ENCODE data around the gene JMJD1C.
"Not testable (repeated sequence)": the region's sequence is repeated elsewhere in the genome, so short reads cannot be mapped to it uniquely, and the experiment has no call there.

JMJD1C gene

DNA sequence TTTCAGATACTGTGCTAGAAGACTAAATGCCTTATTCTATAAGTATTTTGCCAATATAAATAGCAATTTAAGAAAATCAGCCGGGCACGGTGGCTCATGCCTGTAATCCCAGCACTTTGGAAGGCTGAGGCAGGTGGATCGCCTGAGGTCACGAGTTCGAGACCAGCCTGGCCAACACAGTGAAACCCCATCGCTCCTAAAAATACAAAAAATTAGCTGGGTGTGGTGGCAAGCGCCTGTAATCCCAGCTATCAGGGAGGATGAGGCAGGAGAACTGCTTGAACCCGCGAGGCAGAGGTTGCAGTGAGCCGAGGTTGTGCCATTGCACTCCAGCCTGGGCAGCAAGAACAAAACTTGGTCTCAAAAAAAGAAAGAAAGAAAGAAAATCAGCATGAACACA, 230.6 kb downstream of the JMJD1C start:
- DNase-seq (ENCODE audit: extremely low read depth in 1 of 2, low read depth in 1 of 2), result not testable (repeated sequence)

DNA sequence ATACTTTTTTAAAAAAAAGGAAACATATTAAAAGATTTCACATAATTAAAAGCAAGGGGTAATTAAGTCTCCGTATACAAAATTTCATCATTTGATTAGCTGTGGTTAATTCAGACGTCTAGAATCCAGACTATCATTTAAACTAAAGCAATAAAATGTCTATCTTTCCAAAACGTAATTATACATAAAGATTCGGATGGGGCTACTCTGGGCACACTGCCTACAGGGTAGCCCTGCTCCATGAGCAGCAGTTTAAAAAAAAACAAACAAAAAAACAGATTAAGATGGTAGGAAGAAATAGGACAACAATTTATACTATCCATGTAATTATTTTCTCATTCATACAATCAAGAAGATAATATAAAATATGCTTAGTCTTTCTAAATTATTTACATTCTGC, 236.6 kb downstream of the JMJD1C start:
- no peak for DNase-seq (ENCODE audit: extremely low read depth in 1 of 2, low read depth in 1 of 2)

DNA sequence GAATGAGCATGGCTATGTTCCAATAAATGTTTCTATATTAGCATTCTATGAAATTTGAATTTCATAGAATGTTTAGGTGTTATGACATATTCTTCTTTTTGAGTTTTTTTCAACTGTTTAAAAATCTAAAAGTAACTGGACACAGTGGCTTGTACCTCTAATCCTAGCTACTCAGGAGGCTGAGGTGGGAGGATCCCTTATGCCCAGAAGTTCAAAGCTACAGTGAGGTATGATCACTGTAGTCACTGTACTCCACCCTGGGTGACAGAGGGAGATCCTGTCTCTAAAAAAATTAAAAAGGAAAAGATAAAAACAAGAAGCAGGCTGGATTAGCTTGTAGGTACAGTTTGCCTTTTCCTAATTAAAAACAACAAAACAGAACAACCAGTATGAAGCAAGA, 237.5 kb downstream of the JMJD1C start:
- DNase-seq (ENCODE audit: extremely low read depth in 1 of 2, low read depth in 1 of 2), result no peak

DNA sequence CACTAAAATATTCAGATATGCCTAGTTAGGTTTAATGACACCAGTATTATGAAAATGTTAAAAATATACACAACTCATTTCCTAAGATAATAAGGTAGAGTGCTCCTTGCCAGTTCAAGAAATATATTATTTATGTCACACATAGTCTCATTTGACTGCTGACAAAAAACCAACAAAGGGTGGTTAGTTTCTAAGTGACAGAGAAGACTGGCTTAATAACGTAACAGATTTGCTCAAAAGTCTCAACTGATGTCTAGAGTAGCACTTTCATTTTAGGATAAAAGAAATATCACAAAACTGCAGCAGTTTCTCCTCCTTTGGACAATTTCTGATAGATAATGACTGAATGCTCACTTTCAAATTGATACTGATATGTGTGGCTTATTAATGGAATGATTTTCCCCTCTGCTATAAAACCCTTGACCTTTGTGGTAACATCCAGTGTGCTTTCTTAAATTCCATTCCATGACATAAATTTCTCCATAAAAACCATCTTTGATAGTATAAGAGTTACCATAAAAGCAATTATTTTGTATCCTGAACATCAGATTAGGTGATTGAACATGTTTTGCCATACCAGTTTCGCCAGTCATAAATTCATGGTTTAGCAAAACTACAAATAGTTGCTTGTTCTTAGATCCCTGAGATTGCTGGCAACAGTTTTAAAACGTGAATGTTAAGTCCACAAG, 238.4 kb downstream of the JMJD1C start:
- no peak for DNase-seq (ENCODE audit: extremely low read depth in 1 of 2, low read depth in 1 of 2)

DNA sequence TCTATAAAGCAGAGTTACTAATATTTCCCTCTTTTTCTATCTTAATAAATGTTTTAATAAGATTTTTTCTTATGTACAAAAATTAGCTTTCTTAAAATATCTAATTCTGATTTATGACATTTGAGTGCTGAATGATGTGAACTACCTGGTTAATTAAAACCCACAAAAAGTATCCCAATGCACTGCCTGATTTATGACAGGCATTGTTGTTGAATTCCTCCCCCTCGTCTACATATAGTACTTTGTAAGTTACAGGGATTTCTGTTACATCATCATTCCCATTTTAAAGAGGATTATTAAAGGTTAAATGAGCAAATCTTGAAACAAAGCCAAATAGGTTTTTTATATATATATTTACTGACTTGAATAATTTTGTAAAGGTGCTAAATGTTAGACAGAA, 241.5 kb downstream of the JMJD1C start:
- no peak for DNase-seq (ENCODE audit: extremely low read depth in 1 of 2, low read depth in 1 of 2)

DNA sequence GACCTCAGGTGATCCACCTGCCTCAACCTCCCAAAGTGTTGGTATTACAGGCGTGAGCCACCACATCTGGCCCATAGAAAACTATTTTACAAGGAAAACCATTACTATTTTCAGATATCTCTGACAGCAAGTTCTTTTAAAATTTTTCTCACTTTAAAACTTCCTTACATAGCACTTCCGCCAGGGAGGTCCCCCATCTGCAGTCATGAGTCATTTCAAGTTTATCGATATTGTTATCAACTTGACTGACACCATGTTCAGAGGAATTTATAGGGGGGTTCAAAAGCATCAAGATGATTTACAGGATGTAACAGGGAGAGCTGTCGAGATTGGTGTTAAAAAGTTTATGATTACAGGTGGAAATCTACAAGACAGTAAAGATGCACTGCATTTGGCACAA, 243.8 kb downstream of the JMJD1C start:
- no peak for DNase-seq (ENCODE audit: extremely low read depth in 1 of 2, low read depth in 1 of 2)

DNA sequence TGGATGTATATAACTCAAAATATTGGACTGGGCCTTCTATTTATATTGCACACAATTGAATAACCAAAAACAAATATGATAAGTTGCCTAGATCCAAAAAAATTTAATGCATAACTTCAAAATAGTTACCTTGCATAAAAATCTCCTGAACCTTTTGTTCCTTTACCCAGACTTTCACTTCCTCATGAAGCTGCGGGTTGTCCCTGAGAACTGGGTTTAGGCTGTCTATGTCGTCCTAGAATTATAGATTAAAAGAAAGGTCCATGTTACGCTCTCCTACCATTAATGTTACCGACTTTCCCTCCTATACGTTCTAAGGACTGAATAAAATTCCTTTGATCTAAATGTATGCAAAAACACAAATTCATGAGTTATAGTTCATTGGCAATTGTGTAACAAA, 246.0 kb downstream of the JMJD1C start:
- DNase-seq (ENCODE audit: extremely low read depth in 1 of 2, low read depth in 1 of 2), result no peak

DNA sequence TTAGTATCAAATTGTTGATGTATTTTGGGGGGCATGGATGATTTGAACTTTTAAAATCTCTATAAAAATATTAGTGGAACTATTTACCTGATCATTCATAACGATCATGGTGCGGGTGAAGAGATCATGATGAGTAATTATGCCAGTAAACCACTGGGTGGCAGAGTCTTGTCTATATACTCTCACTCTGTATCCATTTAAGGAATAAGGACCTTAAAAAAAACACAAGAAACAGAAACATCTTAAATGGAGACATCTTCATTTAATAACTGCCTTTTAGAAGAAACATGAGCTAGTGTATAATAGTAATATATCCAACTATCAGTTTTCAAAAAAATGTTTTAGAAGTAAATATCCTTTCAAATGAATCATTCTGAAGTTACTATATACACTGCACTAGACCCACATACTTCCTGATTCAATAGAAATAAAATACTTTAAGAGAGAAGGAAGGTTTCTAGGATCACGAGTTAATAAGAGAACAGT, 248.6 kb downstream of the JMJD1C start:
- no peak for DNase-seq (ENCODE audit: extremely low read depth in 1 of 2, low read depth in 1 of 2)

DNA sequence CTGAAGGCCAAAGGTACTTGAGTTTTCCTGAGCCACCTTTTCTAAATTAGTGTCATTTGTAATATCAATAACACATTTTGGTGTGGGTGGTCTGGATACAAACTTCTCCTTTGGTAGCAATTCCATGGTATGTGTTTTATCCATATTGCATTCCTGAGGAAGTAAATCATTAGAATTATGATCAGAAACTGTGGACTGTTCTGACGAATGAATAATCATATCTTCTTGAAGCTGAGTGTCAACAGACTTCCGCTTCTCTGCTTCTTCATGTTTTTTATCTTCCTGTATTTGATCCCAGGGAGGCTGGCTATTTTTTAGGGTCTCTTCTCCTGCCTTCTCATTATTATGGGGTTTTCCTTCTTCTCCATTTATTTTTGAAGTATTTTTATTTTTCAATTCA, 251.2 kb downstream of the JMJD1C start:
- no peak for DNase-seq (ENCODE audit: extremely low read depth in 1 of 2, low read depth in 1 of 2)

DNA sequence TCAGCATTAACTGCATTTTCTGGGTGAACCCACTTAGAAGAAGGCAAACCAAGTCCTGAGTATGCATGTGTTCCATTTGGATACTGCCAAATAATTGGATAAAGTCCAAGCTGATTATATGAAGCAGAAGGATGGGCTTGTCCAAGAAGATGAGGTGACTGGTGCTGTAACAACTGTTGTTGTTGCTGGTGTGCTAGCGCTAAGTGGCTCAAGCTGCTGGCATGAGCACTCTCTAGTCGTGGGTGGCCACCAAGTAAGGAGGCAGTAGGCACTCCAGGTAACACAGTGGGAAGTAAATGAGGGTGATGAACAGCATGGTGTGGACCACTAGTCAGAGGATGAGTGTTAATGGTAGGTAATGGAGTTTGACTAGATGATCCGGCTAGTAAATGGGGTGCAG, 252.3 kb downstream of the JMJD1C start:
- DNase-seq (ENCODE audit: extremely low read depth in 1 of 2, low read depth in 1 of 2), result no peak

DNA sequence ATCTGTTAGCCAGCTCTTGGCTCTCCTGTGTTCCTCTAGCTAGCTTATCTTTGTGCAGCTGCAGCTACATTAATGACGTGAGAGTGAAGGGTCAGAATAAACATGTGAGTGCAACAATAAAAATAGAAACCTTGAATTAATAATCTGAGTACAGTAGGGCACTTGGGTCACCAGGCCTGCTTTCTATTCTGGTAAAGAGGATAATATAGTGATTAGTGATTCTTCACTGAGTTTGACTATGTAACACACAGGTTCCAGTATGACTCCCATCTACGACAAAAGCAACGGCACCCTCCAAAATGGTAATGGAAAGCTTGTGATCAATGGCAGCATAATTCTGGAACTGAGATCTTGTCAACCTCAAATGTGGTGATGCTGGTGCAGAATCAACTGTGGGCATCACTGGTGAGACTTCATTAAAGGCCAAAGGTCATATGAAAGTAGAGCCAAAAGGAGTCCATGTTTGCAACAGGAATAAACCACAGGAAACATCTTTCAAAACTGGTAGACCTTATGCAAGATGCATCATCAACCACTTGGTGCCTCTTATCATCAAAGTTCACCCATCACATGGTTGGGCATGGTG, 255.1 kb downstream of the JMJD1C start:
- peak in 1 of 2 donors; percentile 37 for DNase-seq (ENCODE audit: extremely low read depth in 1 of 2, low read depth in 1 of 2)

DNA sequence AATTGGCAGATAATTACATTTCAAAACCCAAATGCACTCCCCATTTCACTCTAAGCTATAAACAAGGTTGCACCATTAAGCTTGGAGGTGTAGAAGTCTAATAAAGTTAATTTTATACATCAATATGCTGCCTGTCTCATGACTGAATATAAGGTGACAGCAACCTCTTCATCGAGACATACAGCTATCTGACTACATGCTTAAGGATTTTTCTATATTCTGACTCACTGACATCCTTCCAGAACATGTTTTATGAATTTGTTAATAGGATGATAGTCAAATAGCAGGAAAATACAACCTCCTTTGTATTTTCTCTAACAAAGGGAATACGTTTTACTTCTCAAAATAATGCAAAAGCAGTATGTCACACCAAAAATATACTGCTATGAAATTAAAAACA, 256.1 kb downstream of the JMJD1C start:
- no peak for DNase-seq (ENCODE audit: extremely low read depth in 1 of 2, low read depth in 1 of 2)

DNA sequence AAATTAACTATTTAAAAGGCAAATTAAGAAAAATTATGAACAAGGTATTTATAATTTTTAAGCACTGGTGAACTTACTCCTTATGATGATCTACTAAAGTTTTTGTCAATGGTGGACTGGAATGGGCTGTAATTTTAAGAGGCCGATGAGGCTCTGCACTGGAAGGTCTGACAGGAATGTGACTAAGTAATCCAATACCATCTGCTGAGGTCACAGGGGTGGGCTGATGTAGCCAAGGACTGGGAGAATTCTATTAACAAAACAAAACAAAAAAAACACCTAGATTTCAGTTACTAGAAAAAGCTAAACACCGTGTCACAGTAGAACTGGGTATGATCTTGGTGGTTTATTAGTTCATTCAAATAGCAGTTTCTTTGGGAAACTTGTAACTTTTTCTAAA, 256.8 kb downstream of the JMJD1C start:
- DNase-seq (ENCODE audit: extremely low read depth in 1 of 2, low read depth in 1 of 2), result no peak

DNA sequence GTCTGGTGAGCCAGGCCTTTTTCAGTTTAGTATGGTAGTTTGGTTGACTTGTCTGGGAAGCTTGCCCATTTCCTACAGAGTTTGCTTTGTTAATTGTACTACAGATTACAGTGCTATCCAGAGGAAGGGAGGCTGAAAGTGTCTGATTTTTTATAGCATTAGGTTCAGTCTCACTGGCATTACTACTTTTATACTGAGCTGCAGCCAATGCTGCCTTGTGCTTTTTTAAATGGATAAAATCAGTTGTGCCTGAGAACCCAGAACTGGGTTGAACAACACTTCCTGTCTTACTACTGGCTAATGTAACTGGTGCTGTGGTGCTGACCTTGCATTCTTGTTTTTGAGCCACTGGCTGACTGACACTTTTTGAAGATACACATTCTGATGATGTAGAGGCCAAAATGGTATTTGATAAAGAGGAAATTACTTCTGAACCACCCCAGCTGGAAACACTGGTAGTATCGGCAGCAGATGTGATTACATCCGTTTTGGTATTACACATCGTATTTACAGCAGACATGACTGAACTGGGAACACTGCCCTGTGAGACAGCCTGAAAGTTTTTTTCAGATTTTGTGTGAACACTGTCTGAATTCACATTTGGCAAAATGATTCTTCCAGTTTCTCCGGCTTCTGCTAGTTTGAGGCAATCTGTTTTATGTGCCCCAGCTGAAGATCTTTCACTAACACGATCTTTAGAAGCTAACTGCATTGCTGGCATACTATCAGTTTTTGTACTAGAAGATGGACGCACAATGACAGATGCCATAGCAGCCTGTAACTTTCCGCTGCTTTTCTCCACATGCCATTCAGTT, 258.6 kb downstream of the JMJD1C start:
- no peak for DNase-seq (ENCODE audit: extremely low read depth in 1 of 2, low read depth in 1 of 2)

DNA sequence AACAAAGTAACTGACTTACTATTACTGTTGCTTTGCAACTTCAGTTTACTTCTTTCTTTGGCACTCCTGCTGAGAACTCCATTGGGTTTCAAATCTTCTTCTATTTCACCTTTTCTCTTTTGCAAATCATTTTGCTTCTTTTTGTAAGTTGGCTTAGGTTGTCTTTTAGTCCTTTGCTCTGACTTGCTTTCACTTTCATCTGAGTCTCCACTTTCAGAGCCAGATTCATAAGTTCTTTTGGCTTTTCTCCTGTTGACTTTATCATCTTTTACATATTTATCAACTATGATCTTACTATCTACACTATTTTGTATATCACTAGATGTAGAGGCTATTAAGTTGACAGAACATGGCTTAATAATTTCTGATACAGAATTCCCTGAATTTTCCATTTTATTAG, 259.2 kb downstream of the JMJD1C start:
- no peak for DNase-seq (ENCODE audit: extremely low read depth in 1 of 2, low read depth in 1 of 2)

DNA sequence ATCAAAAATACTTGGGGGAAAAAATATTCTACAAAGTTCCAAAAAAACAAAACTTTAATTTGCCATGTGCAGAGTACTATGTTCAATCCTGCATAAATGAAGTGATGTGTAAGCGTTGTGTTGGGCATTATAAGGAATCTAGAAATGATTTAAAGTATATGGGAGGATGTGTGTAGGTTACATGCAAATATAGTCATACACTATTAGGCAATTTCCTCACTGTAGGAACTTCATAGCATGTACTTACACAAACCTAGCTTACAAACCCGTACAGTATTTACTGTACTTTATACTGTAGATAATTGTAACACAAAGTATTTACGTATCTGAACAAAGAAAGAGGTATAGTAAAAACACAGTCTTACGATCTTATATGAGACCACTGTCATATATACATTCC, 260.4 kb downstream of the JMJD1C start:
- DNase-seq (ENCODE audit: extremely low read depth in 1 of 2, low read depth in 1 of 2), result no peak

DNA sequence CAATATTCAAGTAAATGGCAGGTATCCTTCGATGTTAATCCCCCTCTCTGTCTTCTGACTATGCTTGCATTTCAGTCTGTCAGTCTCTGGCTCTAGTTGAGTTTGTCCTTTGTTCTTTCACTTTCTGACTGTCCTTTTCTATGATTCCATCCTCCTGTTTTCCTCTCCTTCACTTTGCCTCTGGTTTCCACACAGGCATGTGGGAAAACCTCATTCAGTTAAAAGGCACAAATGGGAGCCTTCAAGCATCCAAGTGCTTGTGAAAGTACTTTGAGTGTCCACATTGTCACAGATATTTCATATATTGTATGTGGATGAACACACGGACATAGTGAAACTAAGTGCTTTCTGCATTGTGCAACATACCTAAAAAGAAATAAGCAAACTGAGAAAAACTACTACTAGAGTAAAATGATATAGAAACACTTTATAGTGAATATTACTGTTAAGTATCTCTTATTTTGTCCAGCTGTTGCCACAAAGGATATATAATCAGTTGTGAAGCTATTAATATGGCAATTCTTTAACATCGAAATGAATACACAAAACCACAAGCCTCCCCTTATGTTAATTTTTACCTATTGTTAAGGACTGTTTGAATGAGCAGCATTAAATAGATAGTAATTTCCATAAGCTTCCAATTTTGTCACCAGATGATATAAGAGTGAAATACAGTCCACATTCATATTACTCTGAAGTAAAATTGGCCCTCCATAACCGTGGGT, 260.9 kb downstream of the JMJD1C start:
- no peak for DNase-seq (ENCODE audit: extremely low read depth in 1 of 2, low read depth in 1 of 2)

DNA sequence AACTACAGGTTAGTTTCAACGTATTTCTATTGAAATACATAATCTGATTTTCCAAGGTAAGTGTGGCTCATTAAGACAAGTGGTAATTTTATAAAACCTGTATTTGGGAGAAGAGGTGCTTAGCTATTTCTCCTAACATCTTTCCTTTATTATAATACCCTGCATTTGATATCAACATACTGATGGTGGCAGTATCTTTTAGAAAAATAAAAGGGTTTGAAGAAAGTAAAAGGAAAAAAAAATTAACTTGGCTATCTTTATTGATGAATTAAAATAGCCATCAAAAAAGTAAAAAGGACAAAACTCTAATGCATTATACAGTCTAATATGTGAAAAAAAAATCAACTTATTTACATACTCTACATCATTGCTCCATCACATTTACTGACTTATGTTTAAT, 264.7 kb downstream of the JMJD1C start:
- no peak for DNase-seq (ENCODE audit: extremely low read depth in 1 of 2, low read depth in 1 of 2)

DNA sequence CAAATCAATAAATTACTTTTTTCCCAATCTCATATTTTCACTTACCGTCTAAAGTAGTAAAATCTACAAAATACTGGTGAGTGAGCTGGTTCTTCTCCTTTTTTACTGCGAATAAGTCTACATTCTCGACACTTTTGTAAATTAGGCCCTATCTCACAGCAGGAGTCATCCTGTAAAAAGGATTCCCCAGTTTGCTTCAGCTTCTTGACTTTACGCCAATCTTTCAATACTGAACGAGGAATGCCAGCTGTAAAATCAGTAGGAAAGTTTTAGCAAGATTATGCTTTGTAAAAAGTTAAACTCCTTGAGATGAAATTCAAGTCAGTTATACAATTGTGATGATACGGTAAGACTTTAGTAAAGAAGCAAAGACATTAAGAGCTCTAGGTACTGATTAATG, 265.3 kb downstream of the JMJD1C start:
- DNase-seq (ENCODE audit: extremely low read depth in 1 of 2, low read depth in 1 of 2), result no peak

DNA sequence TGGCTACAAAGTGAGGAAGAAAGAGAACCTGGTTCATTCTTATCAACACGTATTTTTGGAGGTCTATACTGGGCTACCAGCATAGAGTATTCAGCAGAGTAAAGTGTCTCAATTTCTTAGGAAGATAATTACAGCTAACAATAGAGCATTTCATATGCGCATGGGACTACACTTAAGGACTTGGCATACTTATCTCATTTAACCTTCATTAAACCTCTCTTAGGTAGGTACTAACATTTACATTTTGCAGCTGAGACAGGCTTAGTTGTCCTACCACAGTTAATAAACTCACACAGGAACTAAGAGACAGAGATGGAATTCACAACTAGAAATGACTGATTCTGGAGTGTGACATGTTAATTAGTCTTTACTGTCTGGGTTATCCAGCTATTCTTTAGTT, 266.1 kb downstream of the JMJD1C start:
- no peak for DNase-seq (ENCODE audit: extremely low read depth in 1 of 2, low read depth in 1 of 2)

DNA sequence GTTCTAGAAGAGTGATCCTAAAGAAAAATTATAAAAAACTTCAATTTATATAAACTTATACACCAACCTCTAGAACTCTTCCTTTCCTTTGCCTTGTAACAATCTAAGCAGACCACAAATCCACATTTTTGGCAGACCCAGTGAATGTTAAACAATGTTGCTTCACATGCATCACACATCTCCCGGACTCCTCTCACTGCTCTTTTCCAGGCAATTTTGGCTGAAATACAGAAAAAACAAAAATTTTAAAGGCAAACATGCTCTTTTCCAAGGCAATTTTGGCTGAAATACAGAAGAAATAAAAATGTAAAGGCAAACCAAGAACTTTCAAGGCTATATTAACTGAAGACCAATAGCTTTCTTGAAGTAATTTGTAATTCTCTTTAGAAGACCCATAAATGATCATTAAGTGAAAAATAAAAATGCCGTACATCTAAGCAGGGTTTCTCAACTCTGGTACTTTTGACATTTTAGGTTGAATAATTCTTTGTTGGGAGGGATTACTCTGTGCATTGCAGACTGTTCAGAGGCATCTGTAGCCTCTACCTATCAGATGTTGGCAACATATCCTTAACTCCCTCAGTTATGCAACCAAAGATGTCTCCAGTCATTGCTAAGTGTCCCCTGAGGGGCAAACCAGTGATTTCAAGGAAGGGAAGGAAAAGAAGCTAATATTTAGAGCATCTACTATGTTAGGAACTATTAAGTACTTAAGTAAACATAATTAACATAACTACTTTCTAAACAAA, 268.3 kb downstream of the JMJD1C start:
- DNase-seq (ENCODE audit: extremely low read depth in 1 of 2, low read depth in 1 of 2), result no peak

All from stimulated activated CD8-positive, alpha-beta memory T cell treated with anti-CD3 and anti-CD28 coated beads, Interleukin-7, amount 100 ng/mL, for 48 hours (primary cell).